Measurements from ENCODE around the gene BCL11A. TPM values are rescaled to one million over a fixed set of nuclear protein-coding genes. Genes with fewer than 3 reads are reported as not detected.

BCL11A gene
- total RNA-seq, 1 experiment from 2014 or later, result 4.7 TPM

DNA sequence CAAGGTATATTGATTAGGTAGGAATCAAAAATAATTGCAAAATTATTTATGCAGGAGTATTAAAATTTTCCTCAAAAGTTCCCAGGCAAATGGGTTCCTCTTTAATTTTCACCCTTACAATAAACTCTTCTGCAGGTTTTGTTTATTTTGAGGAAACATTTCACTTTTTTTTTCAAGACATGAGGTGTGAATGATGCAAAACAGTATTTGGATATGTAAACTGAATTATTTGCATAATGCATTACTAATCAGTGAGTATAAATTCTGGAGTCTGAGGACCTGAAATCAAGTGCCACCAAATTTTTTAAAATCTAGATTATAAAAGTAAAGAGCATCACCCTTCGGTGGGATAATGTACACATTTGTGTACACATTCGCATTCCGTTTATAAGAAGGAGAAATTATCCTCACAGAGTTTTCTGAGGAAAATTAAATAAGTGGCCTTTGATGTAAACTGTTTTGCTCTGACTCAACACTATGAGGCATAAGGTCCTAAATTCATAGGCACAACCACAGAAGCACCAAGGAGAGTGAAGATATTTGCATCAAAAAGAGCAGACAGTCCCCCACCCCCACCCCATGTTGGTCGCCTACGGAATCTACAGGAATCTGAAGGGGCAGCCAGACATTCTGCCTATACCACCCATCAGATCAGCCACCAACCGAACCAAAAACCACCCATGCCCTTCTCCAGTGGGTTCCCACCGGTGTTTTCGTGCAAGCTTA, 33.1 kb downstream of the BCL11A start:
- in situ Hi-C loops (cut with HindIII; ENCODE audit: low pct_unique_long_range_greater_than_20kb, low sequenced_read_pairs), result no loop called here
- DNase-seq (ENCODE audit: low read depth, low spot score), result no peak

DNA sequence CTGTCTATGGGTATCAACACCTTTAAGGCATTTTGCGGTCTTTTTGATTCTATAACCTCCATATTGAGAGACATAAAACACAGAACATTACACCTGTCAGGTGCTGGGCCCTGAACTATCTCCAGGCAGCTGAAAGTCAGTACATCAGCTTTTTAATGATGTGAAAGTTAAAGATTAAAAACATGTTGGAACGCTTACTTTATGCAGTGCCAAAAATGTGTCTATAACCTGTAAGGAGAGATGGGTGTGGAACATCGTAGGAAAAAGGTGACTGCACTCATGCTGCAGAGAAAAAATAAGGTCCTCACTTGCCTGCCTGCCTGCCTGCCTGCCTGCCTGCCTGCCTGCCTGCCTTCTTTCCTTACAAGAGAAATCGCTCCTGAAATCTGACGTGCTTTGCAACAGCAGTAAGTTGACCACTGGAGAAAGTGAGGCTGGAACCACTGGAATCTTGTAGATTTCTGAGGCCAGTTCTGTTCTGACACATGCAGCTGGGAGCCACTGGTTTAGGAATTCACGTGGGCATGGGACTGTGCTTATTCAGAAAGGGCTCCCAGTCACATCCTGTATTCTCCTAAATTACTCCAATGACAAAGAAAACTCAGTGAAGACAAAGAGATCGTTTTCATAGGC, 34.1 kb downstream of the BCL11A start:
- no peak for DNase-seq (ENCODE audit: low read depth, low spot score)
- in situ Hi-C loops (cut with HindIII; ENCODE audit: low pct_unique_long_range_greater_than_20kb, low sequenced_read_pairs), result no loop called here

DNA sequence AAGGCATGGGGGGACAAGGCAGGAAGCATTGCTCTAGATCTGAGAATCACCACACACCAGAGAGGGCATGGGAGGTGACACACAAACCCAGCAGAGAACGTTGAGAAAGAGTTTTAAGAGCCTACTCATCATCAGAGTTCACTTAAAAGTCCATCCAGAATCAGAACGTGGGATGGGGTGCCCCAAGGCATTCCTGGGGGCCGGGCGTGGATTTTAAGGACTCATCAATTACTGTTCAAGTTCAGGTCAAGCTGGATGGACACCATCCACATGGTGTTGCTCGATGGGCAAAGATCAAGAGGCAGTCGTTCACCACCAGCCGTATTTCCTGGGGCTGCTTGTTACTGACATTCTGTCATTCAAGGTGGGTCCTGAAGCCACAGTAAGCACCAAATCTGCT, 34.9 kb downstream of the BCL11A start:
- DNase-seq (ENCODE audit: low read depth, low spot score), result no peak
- in situ Hi-C loops (cut with HindIII; ENCODE audit: low pct_unique_long_range_greater_than_20kb, low sequenced_read_pairs), result no loop called here

DNA sequence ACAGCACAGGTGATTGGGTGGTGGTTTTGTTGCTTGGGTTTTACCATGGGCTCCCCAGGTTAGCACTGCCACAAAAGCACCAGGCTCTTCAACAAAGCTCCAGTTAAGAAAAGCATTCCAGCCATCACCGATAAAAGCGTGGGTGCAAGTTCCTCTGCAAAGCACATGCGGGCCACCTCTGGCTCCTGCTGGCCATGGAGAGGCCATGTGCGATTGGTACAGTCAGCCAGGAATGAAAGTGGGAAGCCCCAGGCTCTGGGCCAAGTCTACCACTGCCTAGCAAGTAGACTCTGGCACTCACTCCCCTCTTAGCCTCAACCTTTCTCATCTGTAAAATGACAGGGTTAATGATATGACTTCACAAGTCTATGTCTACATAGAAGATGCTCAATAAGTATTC, 36.0 kb downstream of the BCL11A start:
- DNase-seq (ENCODE audit: low read depth, low spot score), result no peak
- in situ Hi-C loops (cut with HindIII; ENCODE audit: low pct_unique_long_range_greater_than_20kb, low sequenced_read_pairs), result no loop called here

DNA sequence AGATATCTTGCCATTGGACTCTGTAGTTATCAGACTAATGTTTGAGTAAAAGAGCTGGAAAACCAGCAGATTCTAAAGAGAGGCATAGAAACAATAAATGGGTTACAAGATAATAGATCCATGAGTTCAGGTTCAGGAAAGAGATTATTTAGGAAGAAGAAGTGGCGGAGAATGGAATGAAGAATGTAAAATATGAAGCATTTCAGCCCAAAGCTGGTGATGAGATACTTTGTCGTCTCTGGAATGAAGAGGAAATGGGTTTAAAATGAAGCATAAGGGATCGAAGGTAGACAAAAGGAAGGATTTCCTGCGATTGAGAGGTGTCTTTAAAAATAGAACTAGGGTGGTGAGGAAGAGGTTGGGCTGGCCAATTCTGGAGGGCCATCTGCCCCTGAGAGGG, 36.6 kb downstream of the BCL11A start:
- no peak for DNase-seq (ENCODE audit: low read depth, low spot score)
- in situ Hi-C loops (cut with HindIII; ENCODE audit: low pct_unique_long_range_greater_than_20kb, low sequenced_read_pairs), result no loop called here

DNA sequence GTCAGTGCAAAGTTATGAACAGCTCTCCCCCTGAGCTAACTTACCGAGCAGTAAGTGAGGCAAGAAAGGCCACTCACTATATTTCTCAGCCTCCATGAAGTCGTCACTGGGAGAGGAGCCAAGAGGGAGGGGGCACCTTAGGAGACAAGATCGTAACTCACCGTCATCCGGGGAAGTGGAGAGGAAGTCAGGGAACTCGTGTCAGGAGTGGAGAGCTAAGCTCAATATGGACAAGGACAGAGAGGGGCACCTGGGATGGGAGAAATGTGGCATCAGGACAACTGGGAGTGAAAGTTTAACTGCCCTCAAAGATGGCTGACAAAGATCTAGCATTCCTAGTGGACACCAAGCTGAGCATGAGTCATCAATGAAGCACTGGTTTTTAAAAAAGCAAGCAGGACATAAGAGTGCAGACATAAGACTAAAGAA, 37.1 kb downstream of the BCL11A start:
- in situ Hi-C loops (cut with HindIII; ENCODE audit: low pct_unique_long_range_greater_than_20kb, low sequenced_read_pairs), result no loop called here
- peak; percentile 19 for DNase-seq (ENCODE audit: low read depth, low spot score)

DNA sequence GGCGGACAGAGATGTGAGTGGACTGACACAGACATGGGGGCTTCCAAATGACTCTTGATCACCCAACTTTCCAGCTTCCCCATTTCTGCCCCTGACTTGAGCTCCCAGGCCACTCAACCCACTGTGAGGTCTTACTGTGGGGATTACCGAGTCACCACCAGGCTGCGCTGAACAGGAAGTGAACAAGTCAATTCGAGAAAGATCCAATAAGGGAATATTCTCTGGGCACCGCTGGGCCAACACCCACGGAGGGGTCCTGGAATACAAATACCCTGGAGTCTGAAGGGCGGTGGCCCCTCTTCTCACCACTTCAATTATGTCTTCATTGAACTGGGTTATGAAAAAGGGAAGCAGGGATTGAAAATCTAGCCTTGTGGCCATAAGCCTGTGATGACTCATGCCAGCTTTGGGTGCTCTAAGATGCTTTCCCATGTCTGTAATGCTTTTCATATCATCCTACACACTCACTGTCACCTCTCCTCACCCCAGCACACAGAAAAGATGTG, 37.7 kb downstream of the BCL11A start:
- no peak for DNase-seq (ENCODE audit: low read depth, low spot score)
- in situ Hi-C loops (cut with HindIII; ENCODE audit: low pct_unique_long_range_greater_than_20kb, low sequenced_read_pairs), result no loop called here

DNA sequence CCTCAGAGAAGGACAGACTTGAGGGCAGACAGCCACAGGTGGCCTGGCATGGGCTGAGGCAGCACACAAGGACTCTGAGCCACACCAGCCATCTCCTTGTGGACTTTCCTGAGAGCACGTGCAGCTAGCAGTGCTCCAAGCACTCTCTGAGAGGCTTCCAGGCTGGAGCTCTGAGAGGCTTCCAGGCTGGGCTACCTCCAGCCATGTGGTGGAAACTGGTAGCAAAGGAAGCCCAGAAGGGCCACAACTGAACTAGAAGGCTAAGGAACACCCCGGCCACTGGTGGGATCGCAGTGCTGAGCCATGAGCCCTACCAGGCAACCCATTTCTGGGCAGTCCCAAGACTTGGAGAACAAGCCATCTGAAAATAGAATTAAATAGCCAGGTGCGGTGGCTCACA, 39.5 kb downstream of the BCL11A start:
- no peak for DNase-seq (ENCODE audit: low read depth, low spot score)
- in situ Hi-C loops (cut with HindIII; ENCODE audit: low pct_unique_long_range_greater_than_20kb, low sequenced_read_pairs), result no loop called here

DNA sequence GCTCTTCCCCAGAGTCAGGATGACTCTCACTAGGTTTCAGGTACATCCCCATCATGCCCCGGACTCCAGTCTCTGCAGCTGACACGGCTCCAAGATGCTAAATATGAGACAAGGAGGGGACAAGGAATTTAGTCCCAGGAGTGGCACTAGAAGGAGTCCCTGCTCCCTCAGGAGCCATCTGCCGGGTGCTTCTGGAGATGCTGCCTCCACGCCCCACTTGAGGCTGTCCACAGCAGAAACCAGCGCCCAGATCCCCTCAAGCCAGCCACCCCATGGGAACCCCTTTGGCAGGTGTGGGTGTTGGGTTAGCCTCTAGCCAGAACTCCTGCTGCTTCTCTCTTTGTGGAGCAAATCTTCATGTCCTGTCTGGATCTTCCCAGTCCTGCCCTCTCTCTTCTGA, 40.3 kb downstream of the BCL11A start:
- in situ Hi-C loops (cut with HindIII; ENCODE audit: low pct_unique_long_range_greater_than_20kb, low sequenced_read_pairs), result no loop called here
- no peak for DNase-seq (ENCODE audit: low read depth, low spot score)

DNA sequence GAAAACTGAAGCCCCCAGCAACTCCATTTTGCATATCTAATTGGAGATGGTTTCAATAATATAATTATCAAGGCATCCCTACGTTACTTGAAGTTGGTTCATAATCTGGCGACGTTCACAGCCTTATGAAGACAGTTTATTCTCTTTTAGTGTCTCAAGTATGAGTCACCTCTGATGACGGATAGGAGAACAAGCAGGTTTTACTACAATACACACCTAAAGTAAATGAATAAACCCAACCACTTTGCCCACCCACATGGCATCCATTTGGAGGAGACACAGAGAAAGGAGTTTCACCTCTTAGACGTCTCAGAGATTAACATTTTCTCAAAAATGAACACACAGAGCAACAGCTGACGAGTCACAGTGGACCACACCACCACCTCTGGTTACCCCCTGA, 40.8 kb downstream of the BCL11A start:
- in situ Hi-C loops (cut with HindIII; ENCODE audit: low pct_unique_long_range_greater_than_20kb, low sequenced_read_pairs), result no loop called here
- no peak for DNase-seq (ENCODE audit: low read depth, low spot score)

DNA sequence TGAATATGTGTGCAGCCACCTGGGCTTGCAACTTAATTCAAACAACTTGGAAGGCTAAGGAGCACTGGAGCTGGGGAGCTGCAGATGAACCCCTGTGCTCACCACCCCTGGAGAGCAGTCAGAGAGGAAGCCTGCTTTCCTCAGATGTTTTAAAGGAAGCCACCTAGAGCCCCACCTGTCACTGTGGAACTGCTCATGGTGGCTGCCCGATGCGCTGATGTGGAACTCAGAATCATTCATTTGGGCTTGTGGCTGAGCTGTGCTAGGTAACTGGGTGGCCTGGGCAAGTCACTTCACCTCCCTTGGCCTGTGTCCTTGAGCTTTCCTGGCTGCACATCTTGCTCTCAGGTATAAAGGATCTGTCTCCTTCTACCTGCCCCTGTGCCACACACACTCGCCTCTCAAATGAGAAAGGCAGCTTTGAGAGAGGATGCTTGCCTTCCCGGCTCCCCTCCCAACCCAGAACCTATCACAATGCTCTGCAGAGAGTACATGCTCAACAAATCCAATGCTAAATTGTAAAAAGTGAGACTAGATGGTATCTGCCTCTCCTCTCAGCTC, 41.3 kb downstream of the BCL11A start:
- in situ Hi-C loops (cut with HindIII; ENCODE audit: low pct_unique_long_range_greater_than_20kb, low sequenced_read_pairs), result no loop called here
- DNase-seq (ENCODE audit: low read depth, low spot score), result no peak

DNA sequence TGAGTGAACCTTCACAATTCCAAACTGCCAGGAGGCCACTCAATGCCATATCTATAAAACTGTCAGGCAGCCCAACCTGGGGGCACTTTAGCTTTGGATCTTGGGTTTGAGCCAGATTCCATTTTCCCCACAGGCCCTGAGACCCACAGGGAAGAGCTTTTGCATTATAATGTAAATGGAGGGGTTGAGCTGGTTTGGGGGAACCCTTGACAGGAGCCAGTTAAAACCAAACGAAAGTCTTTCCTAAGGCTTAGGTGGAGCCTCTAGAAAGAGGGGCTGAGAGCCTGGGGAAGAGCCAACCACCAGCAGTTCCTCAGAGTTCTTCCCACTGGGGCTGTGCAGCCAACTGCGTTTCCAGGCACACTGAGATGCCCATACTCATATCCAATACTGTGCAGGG, 42.7 kb downstream of the BCL11A start:
- DNase-seq (ENCODE audit: low read depth, low spot score), result no peak
- in situ Hi-C loops (cut with HindIII; ENCODE audit: low pct_unique_long_range_greater_than_20kb, low sequenced_read_pairs), result no loop called here

DNA sequence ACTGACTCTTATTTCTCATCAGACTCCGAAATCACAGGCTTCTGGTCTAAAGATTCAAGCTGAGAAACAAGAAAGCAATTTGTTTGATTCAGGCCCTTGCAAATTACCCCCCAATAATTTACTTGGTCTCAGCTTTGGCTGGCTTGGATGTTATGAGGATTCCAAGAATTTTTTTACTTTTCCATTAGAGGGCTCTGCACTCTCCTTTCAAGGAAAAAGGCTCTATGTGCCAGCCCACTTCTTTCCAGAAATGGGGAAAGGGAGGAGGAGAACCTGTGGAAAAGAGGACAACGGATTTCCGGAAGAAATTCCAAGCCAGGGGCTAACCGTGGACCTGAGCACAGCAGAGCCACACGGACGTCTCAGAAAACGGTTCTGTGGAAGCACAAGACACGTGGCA, 44.4 kb downstream of the BCL11A start:
- in situ Hi-C loops (cut with HindIII; ENCODE audit: low pct_unique_long_range_greater_than_20kb, low sequenced_read_pairs), result no loop called here
- peak; percentile 44 for DNase-seq (ENCODE audit: low read depth, low spot score)

DNA sequence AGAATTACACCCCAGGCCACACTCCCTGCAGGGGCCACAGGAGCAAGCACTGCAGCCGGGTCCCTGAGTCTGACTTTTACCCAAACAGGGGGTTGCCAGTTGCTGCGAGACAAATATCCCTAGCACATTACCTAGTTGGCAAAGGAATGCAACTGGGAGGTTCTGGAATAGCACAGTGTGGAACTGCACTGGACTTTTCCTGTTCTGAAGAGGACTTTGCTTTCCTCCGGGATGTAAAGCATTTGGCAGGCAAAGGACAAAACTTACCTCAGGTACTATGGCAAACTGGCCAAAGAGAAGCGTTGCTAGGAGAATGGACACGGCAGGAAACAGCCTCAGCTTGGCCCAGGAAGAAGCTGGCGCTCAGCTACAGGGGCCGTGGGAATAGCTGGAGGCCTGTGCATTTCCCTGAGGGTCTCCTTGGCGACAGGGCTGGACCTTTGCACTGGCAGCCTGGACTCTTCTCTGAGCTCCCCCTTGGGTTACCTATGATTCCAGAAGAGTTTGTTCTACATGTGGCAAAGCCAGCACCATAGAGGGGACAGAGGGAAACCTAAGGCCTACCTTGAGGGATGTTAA, 45.0 kb downstream of the BCL11A start:
- in situ Hi-C loops (cut with HindIII; ENCODE audit: low pct_unique_long_range_greater_than_20kb, low sequenced_read_pairs), result no loop called here
- DNase-seq (ENCODE audit: low read depth, low spot score), result no peak

DNA sequence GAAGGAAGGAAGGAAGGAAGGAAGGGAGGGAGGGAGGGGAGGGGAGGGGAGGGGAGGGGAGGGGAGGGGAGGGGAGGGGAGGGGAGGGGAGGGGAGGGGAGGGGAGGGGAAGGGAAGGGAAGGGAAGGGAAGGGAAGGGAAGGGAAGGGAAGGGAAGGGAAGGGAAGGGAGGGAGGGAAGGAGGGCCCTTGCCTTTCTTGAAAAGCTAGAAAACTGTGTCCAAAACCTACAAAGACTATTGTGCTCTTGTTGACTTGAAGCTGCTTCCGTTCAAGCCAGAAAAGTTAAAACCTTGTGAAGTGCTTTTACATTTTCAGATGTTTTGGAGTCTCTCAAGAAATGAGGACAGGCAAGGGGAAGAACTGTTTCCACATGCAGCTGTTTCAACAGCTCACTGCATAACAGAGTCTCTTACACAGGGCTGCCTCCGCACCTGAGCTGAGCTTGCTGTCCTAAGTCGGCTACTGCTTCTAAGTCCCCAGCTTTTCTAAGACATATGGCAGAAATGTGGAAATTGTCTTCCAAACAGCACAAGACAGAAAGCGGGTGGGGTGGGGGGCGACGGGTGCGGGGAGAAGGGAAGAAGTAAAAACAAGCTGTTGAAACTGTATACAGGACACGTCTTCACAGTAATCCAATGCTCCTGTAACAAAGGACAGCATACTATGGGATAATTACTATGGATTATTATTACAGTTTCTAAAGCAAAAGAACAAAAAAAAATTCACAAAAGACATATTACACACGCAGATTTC, 46.1 kb downstream of the BCL11A start:
- in situ Hi-C loops (cut with HindIII; ENCODE audit: low pct_unique_long_range_greater_than_20kb, low sequenced_read_pairs), result no loop called here
- DNase-seq (ENCODE audit: low read depth, low spot score), result no peak

DNA sequence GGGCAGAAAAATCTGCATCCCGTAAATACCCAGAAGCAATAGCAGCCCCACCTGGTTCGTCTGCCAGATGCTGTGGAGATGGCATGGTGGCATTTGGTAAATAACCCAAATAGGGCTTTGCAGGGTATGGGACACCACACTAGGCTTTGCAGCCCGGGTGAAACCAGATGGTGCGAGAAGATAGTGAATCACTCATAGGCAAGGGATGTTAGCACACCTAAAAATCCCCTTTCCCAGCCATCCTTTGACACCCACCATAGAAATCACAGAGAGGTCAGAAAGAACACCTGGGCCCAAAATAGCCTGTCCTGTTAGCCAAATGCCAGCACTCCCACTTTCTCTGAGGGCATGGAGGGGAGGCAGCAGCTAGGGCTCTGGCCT, 47.6 kb downstream of the BCL11A start:
- in situ Hi-C loops (cut with HindIII; ENCODE audit: low pct_unique_long_range_greater_than_20kb, low sequenced_read_pairs), result no loop called here
- no peak for DNase-seq (ENCODE audit: low read depth, low spot score)

DNA sequence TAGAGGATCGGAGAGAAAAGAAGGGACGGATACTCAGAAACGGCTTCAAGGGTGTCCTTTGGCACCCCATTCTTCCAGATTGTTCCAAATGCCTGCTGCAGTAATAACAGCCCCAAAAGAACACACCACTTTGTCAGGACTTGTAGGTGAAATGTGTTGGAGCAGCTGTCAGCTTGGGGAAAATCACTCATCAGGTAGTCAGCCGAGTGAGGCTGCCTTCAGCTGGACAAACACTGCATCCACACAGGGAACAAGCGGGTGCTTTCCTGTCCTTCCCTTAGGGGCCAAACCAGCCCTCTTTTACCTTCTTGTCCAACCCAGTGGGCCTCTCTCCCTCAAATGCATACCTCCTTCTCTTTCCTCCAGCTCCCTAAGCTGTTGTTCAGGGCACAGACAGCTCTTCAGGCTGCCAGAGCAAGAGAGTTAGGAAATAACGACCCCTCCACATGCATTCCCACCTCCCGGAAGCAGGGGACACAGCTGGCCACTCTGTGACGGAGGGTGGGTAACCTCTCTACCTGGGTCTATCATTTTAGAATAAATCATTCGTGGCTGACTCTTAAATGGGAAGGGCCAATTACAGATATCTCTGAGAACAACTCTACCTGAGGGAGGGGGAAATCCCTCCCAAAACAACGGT, 48.1 kb downstream of the BCL11A start:
- DNase-seq (ENCODE audit: low read depth, low spot score), result no peak

DNA sequence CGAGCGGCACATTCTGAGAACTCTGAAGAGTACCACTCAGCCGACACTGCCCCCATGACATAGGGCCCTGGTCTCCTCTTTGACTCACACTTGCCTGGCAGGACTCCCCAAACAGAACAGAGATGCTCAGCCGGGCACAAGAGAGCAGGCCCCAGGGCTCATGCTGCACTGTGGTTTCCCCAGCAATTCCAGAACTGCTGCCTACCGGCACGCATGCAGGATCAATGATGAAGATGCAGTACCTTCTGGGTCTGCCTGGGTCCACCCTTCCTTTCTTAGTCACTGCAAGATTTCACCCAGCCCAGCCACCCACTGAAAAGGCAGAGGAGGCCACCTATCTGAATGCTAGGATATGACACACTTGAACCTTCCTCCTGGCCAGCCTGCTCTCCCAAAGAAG, 49.4 kb downstream of the BCL11A start:
- in situ Hi-C loops (cut with HindIII; ENCODE audit: low pct_unique_long_range_greater_than_20kb, low sequenced_read_pairs), result no loop called here
- no peak for DNase-seq (ENCODE audit: low read depth, low spot score)

More for the DNA sequence above, 48.1 kb downstream of the BCL11A start:
- in situ Hi-C loops (cut with HindIII; ENCODE audit: low pct_unique_long_range_greater_than_20kb, low sequenced_read_pairs), result no loop called here

Data from SK-MEL-5 (cell line).